Upper lobe of left lung (tissue), 4 donors: Measurements from ENCODE around the gene SYT7.

ENCODE experiments used
- CTCF ChIP-seq, 6 experiments: fragments of 450-650 bp in 4 of 6; fragments of 200-600 bp in 2 of 6; sonication (generic) in 2 of 6; IDR thresholded peaks; one replicate each; pipeline ENCODE4 v1.5.1; 2016 to 2019; ENCODE audit warnings: antibody characterized with exemption in 6 of 6
- POLR2AphosphoS5 ChIP-seq, 2 donors: sonication (generic); formaldehyde crosslinking; IDR thresholded peaks; one replicate each; pipeline ENCODE4 v1.5.1; 2017; ENCODE audit warnings: antibody characterized with exemption in 2 of 2

- no peak for TF ChIP-seq CTCF (IDR thresholded peaks at IDR 0.05)
- TF ChIP-seq POLR2AphosphoS5 (IDR thresholded peaks at IDR 0.05) = no peak
Measured at GRCh38 chr11:61607920-61608599, 27.2 kb upstream of the SYT7 start.
